Stimulated activated CD4-positive, alpha-beta T cell treated with anti-CD3 and anti-CD28 coated beads, Interleukin-15, amount 100 ng/mL, for 48 hours (primary cell): ENCODE data around the gene CTSD.
A peak's percentile ranks its signal among the peaks of the same experiment; 100 is the strongest.
"Not testable (repeated sequence)": the region's sequence is repeated elsewhere in the genome, so short reads cannot be mapped to it uniquely, and the experiment has no call there.

ENCODE experiments used
- DNase-seq, 2 donors: peaks; one replicate each; pipeline ENCODE4 v3.0.0-alpha.2; 2020; ENCODE audit warnings: low read depth in 2 of 2

The CTSD gene

GRCh38 chr11:1763796-1764661 is at the start of gene CTSD:
TSS of gene CTSD (minus strand) at chr11:1763927. CDS start at chr11:1763859, 68 bp downstream.
- DNase-seq, result peak; percentile 77 to 87

GRCh38 chr11:1813356-1813755 is 49.6 kb upstream of the CTSD start:
- not testable (repeated sequence) for DNase-seq

DNA sequence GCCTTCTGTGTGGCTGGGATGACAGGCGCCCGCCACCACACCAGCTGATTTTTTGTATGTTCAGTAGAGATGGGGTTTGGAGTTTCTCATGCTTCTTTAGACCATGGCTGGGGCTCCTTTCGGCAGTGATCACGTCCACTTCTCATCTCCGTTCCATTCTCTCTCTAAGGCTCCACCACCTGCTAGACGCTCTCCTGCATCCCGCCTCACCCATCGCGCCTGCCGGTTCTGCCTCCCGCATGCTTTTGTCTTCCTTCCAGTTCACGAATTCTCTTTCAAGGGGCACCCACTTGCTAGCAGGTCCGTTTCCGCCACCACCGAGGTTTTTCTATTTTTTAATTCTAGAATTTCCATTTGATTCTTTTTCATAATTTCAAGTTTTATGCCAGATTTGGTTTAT is 49.1 kb upstream of the CTSD start:
- no peak for DNase-seq

GRCh38 chr11:1812274-1812673 is 48.5 kb upstream of the CTSD start:
- DNase-seq, result no peak

DNA sequence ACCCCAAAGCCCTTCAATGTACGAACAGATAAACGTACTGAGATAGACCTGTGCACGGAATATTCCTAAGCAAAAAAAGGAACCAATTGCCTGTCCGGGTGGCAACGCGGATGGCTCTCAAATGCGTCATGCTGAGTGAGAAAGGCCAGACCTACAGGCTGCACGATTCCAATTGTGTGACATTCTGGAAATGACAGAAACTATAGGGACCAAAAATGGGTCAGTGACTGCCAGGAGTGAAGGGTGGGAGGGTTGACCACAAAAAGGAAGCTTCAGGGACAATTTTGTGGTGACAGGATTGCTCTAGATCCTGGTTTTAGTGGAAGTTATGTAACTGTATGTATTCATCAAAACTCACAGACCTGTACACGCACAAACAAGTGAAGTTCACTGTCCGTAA is 47.0 kb upstream of the CTSD start:
- no peak for DNase-seq

GRCh38 chr11:1807264-1807995 is 43.7 kb upstream of the CTSD start:
- no peak for DNase-seq

GRCh38 chr11:1805525-1805924 is 41.8 kb upstream of the CTSD start:
- no peak for DNase-seq

DNA sequence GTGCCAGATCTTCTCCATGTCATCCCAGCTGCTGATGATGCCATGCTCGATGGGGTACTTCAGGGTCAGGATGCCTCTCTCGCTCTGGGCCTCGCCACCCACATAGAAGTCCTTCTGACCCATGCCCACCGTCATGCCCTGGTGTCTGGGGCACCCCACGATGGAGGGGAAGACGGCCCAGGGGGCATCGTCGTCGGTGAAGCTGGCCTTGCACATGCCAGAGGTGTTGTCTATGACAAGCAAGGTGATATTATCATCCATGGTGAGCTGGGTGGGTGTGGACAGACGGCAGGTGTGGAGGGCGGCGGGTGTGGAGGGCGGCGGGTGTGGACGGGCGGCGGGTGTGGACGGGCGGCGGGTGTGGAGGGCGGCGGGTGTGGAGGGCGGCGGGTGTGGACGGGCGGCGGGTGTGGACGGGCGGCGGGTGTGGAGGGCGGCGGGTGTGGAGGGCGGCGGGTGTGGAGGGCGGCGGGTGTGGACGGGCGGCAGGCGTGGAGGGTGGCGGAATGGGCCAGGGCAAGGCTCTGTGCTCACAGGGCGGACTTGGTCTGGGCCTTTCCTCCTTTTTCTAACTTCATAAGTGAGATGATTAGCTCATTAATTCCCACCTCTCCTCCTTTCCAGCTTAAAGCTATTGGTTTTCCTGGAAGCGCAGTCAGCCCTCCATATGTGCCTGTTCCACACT is 40.2 kb upstream of the CTSD start:
- not testable (repeated sequence) for DNase-seq

DNA sequence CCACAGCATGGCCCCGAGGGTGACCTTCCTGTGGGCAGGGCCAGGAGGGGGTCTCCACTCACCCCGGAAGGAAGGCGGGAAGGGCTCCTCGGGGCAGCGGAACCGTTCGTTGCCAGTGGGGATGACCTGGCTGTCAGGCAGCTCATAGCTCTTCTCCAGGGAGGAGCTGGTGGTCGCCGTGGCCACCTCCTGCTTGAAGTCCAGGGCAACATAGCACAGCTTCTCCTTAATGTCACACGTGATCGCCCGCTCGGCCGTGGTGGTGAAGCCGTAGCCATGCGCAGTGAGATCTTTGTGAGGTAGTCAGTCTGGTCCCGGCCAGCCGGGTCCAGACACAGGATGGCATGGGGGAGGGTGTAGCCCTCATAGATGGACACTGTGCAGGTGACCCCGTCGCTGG is 39.5 kb upstream of the CTSD start:
- no peak for DNase-seq

GRCh38 chr11:1797391-1798125 is 33.8 kb upstream of the CTSD start:
- no peak for DNase-seq

- no peak for DNase-seq
Observed at GRCh38 chr11:1796413-1797011, 32.8 kb upstream of the CTSD start.

GRCh38 chr11:1793081-1793480 is 29.4 kb upstream of the CTSD start:
- no peak for DNase-seq

GRCh38 chr11:1792461-1792860 is 28.7 kb upstream of the CTSD start:
- no peak for DNase-seq

- no peak for DNase-seq
Observed at GRCh38 chr11:1791912-1792311, 28.2 kb upstream of the CTSD start.

- no peak for DNase-seq
Observed at GRCh38 chr11:1786466-1786865, 22.7 kb upstream of the CTSD start.

GRCh38 chr11:1785749-1786413 is 22.2 kb upstream of the CTSD start:
- DNase-seq, result no peak

DNA sequence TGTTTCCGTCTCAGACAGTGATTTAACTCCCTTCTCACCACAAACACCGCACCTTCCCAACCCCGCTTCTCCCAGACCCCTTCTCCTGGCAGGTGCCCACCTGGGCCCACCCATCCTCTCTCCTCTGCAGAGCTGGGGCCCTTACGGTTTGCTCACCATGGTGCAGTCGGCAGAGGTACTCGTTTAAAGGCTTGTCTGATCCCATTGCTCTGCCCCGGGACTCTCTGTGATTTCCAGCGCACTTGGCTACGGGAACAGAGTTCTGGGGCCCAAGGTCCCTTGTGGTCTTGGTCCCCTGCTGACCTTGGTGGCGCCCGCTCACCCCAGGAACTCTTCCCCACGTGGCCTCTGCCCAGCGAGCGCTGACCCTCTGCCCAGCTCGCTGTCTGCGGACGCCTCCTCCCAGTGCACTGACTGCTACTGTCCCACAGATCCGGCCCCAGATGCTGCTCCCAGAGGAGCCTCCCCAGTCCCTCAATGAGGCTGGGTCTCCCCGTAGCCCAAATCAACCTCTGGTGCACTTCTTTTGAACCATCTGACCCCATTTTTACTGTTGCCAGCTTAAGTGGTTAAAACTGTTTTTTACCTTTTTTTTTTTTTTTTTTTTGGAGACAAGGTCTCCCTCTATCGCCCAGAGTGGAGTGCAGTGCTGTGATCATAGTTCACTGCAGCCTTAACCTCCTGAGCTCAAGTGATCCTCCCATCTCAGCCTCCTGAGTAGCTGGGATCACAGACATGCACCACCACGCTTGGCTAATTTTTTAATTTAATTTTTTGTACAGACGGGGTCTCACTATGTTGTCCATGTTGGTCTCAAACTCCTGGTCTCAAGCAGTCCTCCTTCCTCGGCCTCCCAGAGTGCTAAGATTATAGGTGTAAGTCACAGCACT is 21.3 kb upstream of the CTSD start:
- no peak for DNase-seq

- DNase-seq, result no peak
Observed at GRCh38 chr11:1783725-1784529, 20.2 kb upstream of the CTSD start.
